ENCODE results near the gene ANKRD60. TPM values are rescaled to one million over a fixed set of nuclear protein-coding genes. Genes with fewer than 3 reads are reported as not detected.

Gene ANKRD60
- total and polyA plus RNA-seq, 4 donors, result not detected

DNA sequence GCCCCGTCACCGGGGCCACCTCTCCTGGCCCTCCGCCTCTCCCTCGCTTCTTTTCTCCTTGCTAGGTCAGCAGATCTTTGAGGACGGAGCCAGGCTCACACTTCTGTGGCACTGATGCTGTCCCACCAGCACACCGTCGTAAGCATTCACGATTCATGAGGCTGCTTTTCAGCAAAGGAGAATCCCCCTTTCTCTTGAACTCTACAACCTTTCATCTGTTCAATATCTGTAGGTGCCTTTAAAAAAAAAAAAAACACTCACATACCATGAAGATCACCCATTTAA lies 31.3 kb downstream of the ANKRD60 start:
- 89 to 94% methylated on average over 8 of the region's 8 CpGs for WGBS, 2 donors
- Histone ChIP-seq H3K9me3 (ENCODE audit: control insufficient read depth, low read length) (no peaks in the 10 kb centered on the region), H3K36me3 (ENCODE audit: control insufficient read depth in 1 of 2, insufficient read depth in 2 of 2, low read length in 1 of 2) (no peaks in the 10 kb centered on the region), H3K27me3 (ENCODE audit: control insufficient read depth in 1 of 2, insufficient read depth in 2 of 2, low read length in 1 of 2) (no peaks in the 10 kb centered on the region), H3K27ac (ENCODE audit: low read depth in 1 of 2, low read length in 2 of 2) (no peak overlapping the region), H3K4me1 (ENCODE audit: control insufficient read depth in 1 of 2, insufficient read depth in 2 of 2, low read length in 2 of 2) (no peaks in the 10 kb centered on the region), H3K4me3 (ENCODE audit: low read length in 2 of 2) (no peak overlapping the region)
- intact Hi-C loops (cut with DNase I), result no loop called here
- DNase-seq (no peak), ATAC-seq (ENCODE audit: low FRiP score) (no peak)

GRCh38 chr20:58196402-58197184 lies 31.9 kb downstream of the ANKRD60 start:
- Histone ChIP-seq H3K27ac (ENCODE audit: low read depth in 1 of 2, low read length in 2 of 2) (no peak overlapping the region), H3K4me3 (ENCODE audit: low read length in 2 of 2) (no peak overlapping the region), H3K4me1 (ENCODE audit: control insufficient read depth in 1 of 2, insufficient read depth in 2 of 2, low read length in 2 of 2) (no peaks in the 10 kb centered on the region), H3K27me3 (ENCODE audit: control insufficient read depth in 1 of 2, insufficient read depth in 2 of 2, low read length in 1 of 2) (no peaks in the 10 kb centered on the region), H3K9me3 (ENCODE audit: control insufficient read depth, low read length) (no peaks in the 10 kb centered on the region), H3K36me3 (ENCODE audit: control insufficient read depth in 1 of 2, insufficient read depth in 2 of 2, low read length in 1 of 2) (no peaks in the 10 kb centered on the region)
- ATAC-seq (ENCODE audit: low FRiP score), result no peak
- intact Hi-C loops (cut with DNase I), result no loop called here
- DNase-seq, result no peak
- 87% methylated on average over 24 of the region's 24 CpGs for WGBS, 2 donors

DNA sequence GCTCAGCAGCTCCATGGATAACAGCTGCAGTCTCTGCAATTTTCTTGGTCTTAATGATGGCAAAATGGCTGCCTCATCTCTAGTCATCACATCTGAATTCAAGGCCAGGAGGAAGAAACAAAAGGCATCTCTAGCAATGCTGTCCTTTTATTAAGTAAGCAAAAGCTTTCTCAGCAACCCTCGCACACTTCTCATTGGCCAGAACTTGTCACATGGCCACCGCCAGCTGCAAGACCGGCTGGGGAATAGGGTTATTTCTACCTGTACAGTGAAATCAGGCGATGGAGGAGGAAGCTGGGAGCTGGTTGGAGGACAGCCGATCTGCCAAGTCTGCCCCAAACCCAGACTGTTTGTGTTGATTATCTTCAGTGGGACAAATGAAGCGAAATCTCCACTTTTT lies 33.4 kb downstream of the ANKRD60 start:
- ATAC-seq (ENCODE audit: low FRiP score), result no peak
- no peak for DNase-seq
- intact Hi-C loops (cut with DNase I), result no loop called here
- Histone ChIP-seq H3K4me3 (ENCODE audit: low read length in 2 of 2) (no peak overlapping the region), H3K27me3 (ENCODE audit: control insufficient read depth in 1 of 2, insufficient read depth in 2 of 2, low read length in 1 of 2) (no peaks in the 10 kb centered on the region), H3K4me1 (ENCODE audit: control insufficient read depth in 1 of 2, insufficient read depth in 2 of 2, low read length in 2 of 2) (no peaks in the 10 kb centered on the region), H3K27ac (ENCODE audit: low read depth in 1 of 2, low read length in 2 of 2) (no peak overlapping the region), H3K9me3 (ENCODE audit: control insufficient read depth, low read length) (no peaks in the 10 kb centered on the region), H3K36me3 (ENCODE audit: control insufficient read depth in 1 of 2, insufficient read depth in 2 of 2, low read length in 1 of 2) (no peaks in the 10 kb centered on the region)
- 96 to 97% methylated on average over 6 of the region's 6 CpGs for WGBS, 2 donors

- ATAC-seq (ENCODE audit: low FRiP score) (no peak), DNase-seq (no peak)
- H3K27me3 ChIP-seq (ENCODE audit: control insufficient read depth in 1 of 2, insufficient read depth in 2 of 2, low read length in 1 of 2), result no peaks in the 10 kb centered on the region
- H3K4me1 ChIP-seq (ENCODE audit: control insufficient read depth in 1 of 2, insufficient read depth in 2 of 2, low read length in 2 of 2), result no peaks in the 10 kb centered on the region
- H3K36me3 ChIP-seq (ENCODE audit: control insufficient read depth in 1 of 2, insufficient read depth in 2 of 2, low read length in 1 of 2), result no peaks in the 10 kb centered on the region
- H3K27ac ChIP-seq (ENCODE audit: low read depth in 1 of 2, low read length in 2 of 2), result no peak overlapping the region
- H3K4me3 ChIP-seq (ENCODE audit: low read length in 2 of 2), result no peak overlapping the region
- 80 to 85% methylated on average over 7 of the region's 7 CpGs for WGBS, 2 donors
- intact Hi-C loops (cut with DNase I), result no loop called here
- no peaks in the 10 kb centered on the region for H3K9me3 ChIP-seq (ENCODE audit: control insufficient read depth, low read length)
Measured at GRCh38 chr20:58194175-58194791, 34.2 kb downstream of the ANKRD60 start.

GRCh38 chr20:58192567-58192966 lies 35.9 kb downstream of the ANKRD60 start:
- H3K4me3 ChIP-seq (ENCODE audit: low read length in 2 of 2), result no peak overlapping the region
- no peak for DNase-seq
- H3K4me1 ChIP-seq (ENCODE audit: control insufficient read depth in 1 of 2, insufficient read depth in 2 of 2, low read length in 2 of 2), result no peaks in the 10 kb centered on the region
- intact Hi-C loops (cut with DNase I), result no loop called here
- no peak for ATAC-seq (ENCODE audit: low FRiP score)
- no peaks in the 10 kb centered on the region for H3K9me3 ChIP-seq (ENCODE audit: control insufficient read depth, low read length)
- H3K36me3 ChIP-seq (ENCODE audit: control insufficient read depth in 1 of 2, insufficient read depth in 2 of 2, low read length in 1 of 2), result no peaks in the 10 kb centered on the region
- no peaks in the 10 kb centered on the region for H3K27me3 ChIP-seq (ENCODE audit: control insufficient read depth in 1 of 2, insufficient read depth in 2 of 2, low read length in 1 of 2)
- 49 to 51% methylated on average over 5 of the region's 5 CpGs for WGBS, 2 donors
- H3K27ac ChIP-seq (ENCODE audit: low read depth in 1 of 2, low read length in 2 of 2), result no peak overlapping the region

GRCh38 chr20:58192065-58192464 lies 36.4 kb downstream of the ANKRD60 start:
- intact Hi-C loops (cut with DNase I), result no loop called here
- ATAC-seq (ENCODE audit: low FRiP score), result no peak
- WGBS, 2 donors, result 77 to 80% methylated on average over 10 of the region's 10 CpGs

DNA sequence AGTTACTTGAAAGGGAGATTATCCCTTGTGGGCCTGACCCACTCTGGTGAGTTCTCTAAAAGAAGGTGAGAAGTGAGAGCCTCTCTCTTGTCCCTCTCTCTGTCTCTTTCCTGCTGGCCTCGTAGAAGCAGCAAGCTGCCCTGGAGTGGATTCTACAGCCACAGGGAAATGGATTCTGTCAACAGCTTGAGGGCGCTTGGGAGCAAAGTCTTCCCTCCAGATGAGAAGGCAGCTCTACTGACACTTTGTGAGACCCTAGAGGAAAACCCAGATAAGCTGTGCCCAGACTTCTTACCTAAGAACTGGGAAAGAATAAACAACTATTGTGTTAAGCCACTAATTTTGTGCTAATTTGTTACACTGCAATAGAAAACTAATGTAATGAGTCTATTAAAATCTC lies 39.9 kb downstream of the ANKRD60 start:
- H3K4me3 ChIP-seq (ENCODE audit: low read length in 2 of 2), result no peak overlapping the region
- intact Hi-C loops (cut with DNase I), result no loop called here
- H3K27me3 ChIP-seq (ENCODE audit: control insufficient read depth in 1 of 2, insufficient read depth in 2 of 2, low read length in 1 of 2), result no peaks in the 10 kb centered on the region
- no peak for ATAC-seq (ENCODE audit: low FRiP score)
- 72 to 81% methylated on average over 2 of the region's 2 CpGs for WGBS, 2 donors
- H3K27ac ChIP-seq (ENCODE audit: low read depth in 1 of 2, low read length in 2 of 2), result no peak overlapping the region
- peak in 1 of 2 donors; percentile 5 for DNase-seq
- no peaks in the 10 kb centered on the region for H3K4me1 ChIP-seq (ENCODE audit: control insufficient read depth in 1 of 2, insufficient read depth in 2 of 2, low read length in 2 of 2)
- H3K36me3 ChIP-seq (ENCODE audit: control insufficient read depth in 1 of 2, insufficient read depth in 2 of 2, low read length in 1 of 2), result no peaks in the 10 kb centered on the region
- peaks cover 5% of the 10 kb centered on the region for H3K9me3 ChIP-seq (ENCODE audit: control insufficient read depth, low read length)

More at GRCh38 chr20:58192065-58192464, 36.4 kb downstream of the ANKRD60 start:
- Histone ChIP-seq H3K27ac (ENCODE audit: low read depth in 1 of 2, low read length in 2 of 2) (no peak overlapping the region), H3K4me3 (ENCODE audit: low read length in 2 of 2) (no peak overlapping the region), H3K9me3 (ENCODE audit: control insufficient read depth, low read length) (no peaks in the 10 kb centered on the region), H3K4me1 (ENCODE audit: control insufficient read depth in 1 of 2, insufficient read depth in 2 of 2, low read length in 2 of 2) (no peaks in the 10 kb centered on the region), H3K27me3 (ENCODE audit: control insufficient read depth in 1 of 2, insufficient read depth in 2 of 2, low read length in 1 of 2) (no peaks in the 10 kb centered on the region), H3K36me3 (ENCODE audit: control insufficient read depth in 1 of 2, insufficient read depth in 2 of 2, low read length in 1 of 2) (no peaks in the 10 kb centered on the region)
- DNase-seq, result no peak

DNA sequence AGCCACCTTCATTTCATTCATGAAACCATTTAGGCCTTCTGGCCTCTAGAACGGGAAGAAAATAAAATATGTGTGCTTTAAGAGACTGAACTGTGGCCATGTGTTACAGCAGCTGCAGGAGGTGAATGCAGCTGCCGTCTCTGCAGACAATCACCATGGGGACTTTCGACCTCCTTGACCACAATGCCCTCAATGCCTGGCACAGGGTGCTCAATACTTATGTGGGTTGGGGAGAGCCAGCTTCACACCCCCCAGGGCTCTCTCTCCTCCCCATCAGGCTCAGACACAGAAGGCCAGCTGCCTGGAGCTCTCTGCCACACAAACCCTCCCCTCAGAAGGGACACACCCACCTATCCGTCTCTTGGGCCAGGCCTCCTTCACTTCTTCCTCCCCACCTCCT lies 43.5 kb downstream of the ANKRD60 start:
- intact Hi-C loops (cut with DNase I), result loop anchor here in 1 of 2 donors (5.0 kb wide), 1 partner anchor 563 kb away; the partner anchor contains the start of gene ZBP1
- 96 to 100% methylated on average over 4 of the region's 4 CpGs for WGBS, 2 donors
- no peak overlapping the region for H3K27ac ChIP-seq (ENCODE audit: low read depth in 1 of 2, low read length in 2 of 2)
- no peaks in the 10 kb centered on the region for H3K36me3 ChIP-seq (ENCODE audit: control insufficient read depth in 1 of 2, insufficient read depth in 2 of 2, low read length in 1 of 2)
- DNase-seq, result peak in 1 of 2 donors; percentile 27
- no peak for ATAC-seq (ENCODE audit: low FRiP score)
- no peak overlapping the region for H3K4me3 ChIP-seq (ENCODE audit: low read length in 2 of 2)
- H3K4me1 ChIP-seq (ENCODE audit: control insufficient read depth in 1 of 2, insufficient read depth in 2 of 2, low read length in 2 of 2), result no peaks in the 10 kb centered on the region
- H3K27me3 ChIP-seq (ENCODE audit: control insufficient read depth in 1 of 2, insufficient read depth in 2 of 2, low read length in 1 of 2), result no peaks in the 10 kb centered on the region
- peaks cover 5% of the 10 kb centered on the region for H3K9me3 ChIP-seq (ENCODE audit: control insufficient read depth, low read length)

DNA sequence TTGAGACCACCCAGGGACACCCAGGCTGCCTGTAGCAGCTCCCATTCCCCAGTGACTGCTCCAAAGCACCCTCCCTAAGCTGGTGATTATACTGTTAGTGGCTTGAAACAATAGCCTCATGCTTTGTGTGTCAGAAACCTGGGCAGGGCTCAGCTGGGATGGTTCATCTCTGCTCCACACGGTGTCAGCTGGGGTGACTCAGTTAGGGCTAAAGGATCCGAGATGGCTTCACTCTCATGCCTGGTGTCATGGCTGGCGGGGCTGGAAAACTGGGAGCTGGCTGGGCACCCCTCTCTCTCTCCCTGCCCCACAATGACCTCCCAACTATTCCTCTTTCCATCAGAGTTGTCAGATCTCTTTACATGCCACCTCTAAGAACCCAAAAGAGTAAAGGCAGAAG lies 44.4 kb downstream of the ANKRD60 start:
- DNase-seq (peak in 1 of 2 donors; percentile 59), ATAC-seq (ENCODE audit: low FRiP score) (no peak)
- intact Hi-C loops (cut with DNase I), result loop anchor here in 1 of 2 donors (5.0 kb wide), 1 partner anchor 562 kb away; the partner anchor contains the start of gene ZBP1
- Histone ChIP-seq H3K27me3 (ENCODE audit: control insufficient read depth in 1 of 2, insufficient read depth in 2 of 2, low read length in 1 of 2) (no peaks in the 10 kb centered on the region), H3K4me1 (ENCODE audit: control insufficient read depth in 1 of 2, insufficient read depth in 2 of 2, low read length in 2 of 2) (no peaks in the 10 kb centered on the region), H3K9me3 (ENCODE audit: control insufficient read depth, low read length) (peaks cover 5% of the 10 kb centered on the region), H3K27ac (ENCODE audit: low read depth in 1 of 2, low read length in 2 of 2) (no peak overlapping the region), H3K36me3 (ENCODE audit: control insufficient read depth in 1 of 2, insufficient read depth in 2 of 2, low read length in 1 of 2) (no peaks in the 10 kb centered on the region), H3K4me3 (ENCODE audit: low read length in 2 of 2) (no peak overlapping the region)
- 93 to 98% methylated on average over 3 of the region's 3 CpGs for WGBS, 2 donors
